Measurements from ENCODE around the gene SEC63. TPM values are rescaled to one million over a fixed set of nuclear protein-coding genes. Genes with fewer than 3 reads are reported as not detected.
"Not testable (repeated sequence)": the region's sequence is repeated elsewhere in the genome, so short reads cannot be mapped to it uniquely, and the experiment has no call there.

SEC63 gene
- total RNA-seq, 2 donors from 2014 or later, result 65.3 to 84.3 TPM

DNA sequence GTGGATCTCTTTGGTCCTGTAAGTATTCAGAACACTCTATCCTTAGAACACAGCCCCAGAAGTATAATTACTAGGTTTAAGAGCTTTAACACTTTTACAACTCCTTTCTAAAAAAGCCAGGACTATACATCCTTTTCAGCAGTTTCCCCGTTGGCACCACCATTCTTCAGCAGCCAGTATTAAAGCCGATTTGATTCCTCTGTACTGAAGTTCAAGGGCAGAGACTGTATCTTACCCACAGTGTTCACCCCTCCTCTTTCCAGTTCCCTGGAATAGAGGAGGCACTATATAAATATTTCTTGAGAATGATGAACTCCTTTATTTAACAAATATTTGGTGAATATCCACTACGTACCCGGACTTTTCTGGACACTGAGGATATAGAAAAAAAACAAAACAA lies 15.9 kb downstream of the SEC63 start:
- TF ChIP-seq, protein P1, sequence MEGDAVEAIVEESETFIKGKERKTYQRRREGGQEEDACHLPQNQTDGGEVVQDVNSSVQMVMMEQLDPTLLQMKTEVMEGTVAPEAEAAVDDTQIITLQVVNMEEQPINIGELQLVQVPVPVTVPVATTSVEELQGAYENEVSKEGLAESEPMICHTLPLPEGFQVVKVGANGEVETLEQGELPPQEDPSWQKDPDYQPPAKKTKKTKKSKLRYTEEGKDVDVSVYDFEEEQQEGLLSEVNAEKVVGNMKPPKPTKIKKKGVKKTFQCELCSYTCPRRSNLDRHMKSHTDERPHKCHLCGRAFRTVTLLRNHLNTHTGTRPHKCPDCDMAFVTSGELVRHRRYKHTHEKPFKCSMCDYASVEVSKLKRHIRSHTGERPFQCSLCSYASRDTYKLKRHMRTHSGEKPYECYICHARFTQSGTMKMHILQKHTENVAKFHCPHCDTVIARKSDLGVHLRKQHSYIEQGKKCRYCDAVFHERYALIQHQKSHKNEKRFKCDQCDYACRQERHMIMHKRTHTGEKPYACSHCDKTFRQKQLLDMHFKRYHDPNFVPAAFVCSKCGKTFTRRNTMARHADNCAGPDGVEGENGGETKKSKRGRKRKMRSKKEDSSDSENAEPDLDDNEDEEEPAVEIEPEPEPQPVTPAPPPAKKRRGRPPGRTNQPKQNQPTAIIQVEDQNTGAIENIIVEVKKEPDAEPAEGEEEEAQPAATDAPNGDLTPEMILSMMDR (IDR thresholded peaks at IDR 0.05), result no peak
- no peaks in the 10 kb centered on the region for H3K4me1 ChIP-seq
- H3K27me3 ChIP-seq, result no peaks in the 10 kb centered on the region
- no peaks in the 10 kb centered on the region for H3K9me3 ChIP-seq
- intact Hi-C loops (cut with DNase I), result no loop called here
- no peaks in the 10 kb centered on the region for H3K36me3 ChIP-seq
- H3K27ac ChIP-seq, result no peak overlapping the region
- no peak overlapping the region for H3K9ac ChIP-seq (ENCODE audit: low read depth in 2 of 2, low read length in 2 of 2)
- DNase-seq, result no peak
- no peak overlapping the region for H3K4me3 ChIP-seq

DNA sequence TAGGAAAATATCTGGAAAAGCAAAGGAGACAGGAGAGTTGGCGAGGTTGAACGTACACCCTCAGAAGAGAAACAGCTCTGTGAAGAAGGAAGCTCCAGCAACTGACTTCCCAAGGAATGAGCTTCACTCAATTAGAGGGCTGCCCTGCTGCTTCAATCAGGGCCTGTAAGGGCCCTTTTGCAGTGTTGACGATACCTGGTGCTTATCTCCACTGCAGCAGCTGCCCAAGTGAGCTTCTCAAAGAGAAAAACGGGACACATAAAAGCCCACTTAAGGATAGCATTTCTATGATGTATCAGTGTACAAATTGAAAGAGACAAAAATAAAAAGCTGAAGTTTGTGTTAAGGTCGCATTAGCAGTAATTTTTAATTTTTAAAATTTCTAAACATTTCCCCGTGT lies 16.4 kb downstream of the SEC63 start:
- TF ChIP-seq, protein P1 (IDR thresholded peaks at IDR 0.05), result no peak
- no peak for DNase-seq
- no peak overlapping the region for H3K4me3 ChIP-seq
- no peak overlapping the region for H3K27ac ChIP-seq
- H3K27me3 ChIP-seq, result no peaks in the 10 kb centered on the region
- H3K36me3 ChIP-seq, result no peaks in the 10 kb centered on the region
- intact Hi-C loops (cut with DNase I), result no loop called here
- H3K9me3 ChIP-seq, result no peaks in the 10 kb centered on the region
- no peak overlapping the region for H3K9ac ChIP-seq (ENCODE audit: low read depth in 2 of 2, low read length in 2 of 2)
- H3K4me1 ChIP-seq, result no peaks in the 10 kb centered on the region

DNA sequence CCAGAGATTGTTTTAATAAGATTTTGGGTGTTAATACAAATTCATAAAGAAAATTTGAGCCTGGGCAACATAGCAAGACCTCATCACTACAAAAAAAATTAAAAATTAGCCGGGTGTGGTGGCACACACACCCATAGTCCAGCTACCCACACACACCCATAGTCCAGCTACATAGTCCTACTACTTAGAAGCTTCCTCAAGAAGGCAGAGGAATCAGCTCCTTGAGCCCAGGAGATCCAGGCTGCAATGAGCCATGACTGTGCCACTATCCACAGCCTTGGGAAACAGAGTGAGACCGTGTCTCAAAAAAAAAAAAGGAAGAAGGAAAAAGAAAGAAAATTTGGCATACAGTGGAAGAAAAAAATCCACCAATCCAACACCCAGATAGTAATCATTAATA lies 16.8 kb downstream of the SEC63 start:
- H3K9me3 ChIP-seq, result no peaks in the 10 kb centered on the region
- DNase-seq, result no peak
- TF ChIP-seq, protein P1 (IDR thresholded peaks at IDR 0.05), result no peak
- H3K4me3 ChIP-seq, result no peak overlapping the region
- intact Hi-C loops (cut with DNase I), result no loop called here
- H3K27ac ChIP-seq, result no peak overlapping the region
- no peaks in the 10 kb centered on the region for H3K27me3 ChIP-seq
- H3K9ac ChIP-seq (ENCODE audit: low read depth in 2 of 2, low read length in 2 of 2), result no peak overlapping the region
- no peaks in the 10 kb centered on the region for H3K36me3 ChIP-seq
- H3K4me1 ChIP-seq, result no peaks in the 10 kb centered on the region

DNA sequence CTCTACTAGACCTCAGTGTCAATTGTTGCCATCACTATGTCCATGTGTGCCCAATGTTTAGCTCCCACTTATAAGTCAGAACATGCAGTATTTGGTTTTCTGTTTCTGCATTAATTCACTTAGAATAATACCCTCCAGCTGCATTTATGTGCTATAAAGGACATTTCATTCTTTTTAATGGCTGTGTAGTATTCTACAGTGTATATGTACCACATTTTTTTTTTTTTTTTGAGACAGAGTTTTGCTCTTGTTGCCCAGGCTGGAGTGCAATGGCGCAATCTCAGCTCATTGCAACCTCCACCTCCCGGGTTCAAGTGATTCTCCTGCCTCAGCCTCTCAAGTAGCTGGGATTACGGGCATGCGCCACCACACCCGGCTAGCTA lies 21.1 kb downstream of the SEC63 start:
- H3K4me3 ChIP-seq; H3K9me3 ChIP-seq; H3K4me1 ChIP-seq; H3K27ac ChIP-seq; intact Hi-C loops (cut with DNase I); H3K36me3 ChIP-seq; DNase-seq; H3K27me3 ChIP-seq; H3K9ac ChIP-seq (ENCODE audit: low read depth in 2 of 2, low read length in 2 of 2): not testable (repeated sequence)

DNA sequence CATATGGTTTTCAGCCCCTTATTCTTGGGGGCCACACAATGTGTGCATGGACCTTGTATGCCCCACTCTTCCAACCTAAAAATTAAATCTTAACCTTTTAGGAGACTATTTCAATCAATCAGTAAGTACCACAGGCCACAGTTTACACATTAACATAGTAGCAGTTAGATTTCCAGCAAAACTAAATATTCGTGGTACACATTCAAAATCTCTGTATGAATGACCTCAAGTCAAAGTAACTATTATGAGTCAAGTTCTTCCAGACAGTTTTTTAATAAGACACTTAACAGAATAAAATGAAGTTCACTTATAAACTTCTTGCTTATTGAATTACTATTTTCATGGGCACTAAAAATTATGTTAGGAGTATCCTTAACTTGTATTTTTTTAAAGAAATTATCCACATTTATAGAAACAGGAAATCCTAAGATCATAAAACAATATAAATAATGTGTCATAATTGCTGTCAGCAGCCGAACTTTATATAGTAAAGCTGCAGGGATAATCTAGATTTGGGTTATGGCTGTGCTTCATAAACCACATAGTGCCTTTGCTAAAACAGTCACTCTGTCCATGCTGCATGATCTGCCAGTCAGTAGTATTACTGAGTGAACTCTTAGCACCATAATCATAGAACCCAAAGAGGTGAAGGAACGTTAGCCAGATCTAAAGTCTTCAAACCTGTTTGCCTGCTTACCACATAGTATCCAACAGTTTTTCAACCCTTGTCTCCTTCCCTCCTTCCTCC lies 21.7 kb downstream of the SEC63 start:
- Histone ChIP-seq H3K27me3 (no peaks in the 10 kb centered on the region), H3K4me3 (no peak overlapping the region), H3K27ac (no peak overlapping the region), H3K36me3 (no peaks in the 10 kb centered on the region), H3K4me1 (no peaks in the 10 kb centered on the region), H3K9me3 (no peaks in the 10 kb centered on the region), H3K9ac (ENCODE audit: low read depth in 2 of 2, low read length in 2 of 2) (no peak overlapping the region)
- DNase-seq, result no peak
- TF ChIP-seq, protein P1 (IDR thresholded peaks at IDR 0.05), result no peak
- intact Hi-C loops (cut with DNase I), result no loop called here

DNA sequence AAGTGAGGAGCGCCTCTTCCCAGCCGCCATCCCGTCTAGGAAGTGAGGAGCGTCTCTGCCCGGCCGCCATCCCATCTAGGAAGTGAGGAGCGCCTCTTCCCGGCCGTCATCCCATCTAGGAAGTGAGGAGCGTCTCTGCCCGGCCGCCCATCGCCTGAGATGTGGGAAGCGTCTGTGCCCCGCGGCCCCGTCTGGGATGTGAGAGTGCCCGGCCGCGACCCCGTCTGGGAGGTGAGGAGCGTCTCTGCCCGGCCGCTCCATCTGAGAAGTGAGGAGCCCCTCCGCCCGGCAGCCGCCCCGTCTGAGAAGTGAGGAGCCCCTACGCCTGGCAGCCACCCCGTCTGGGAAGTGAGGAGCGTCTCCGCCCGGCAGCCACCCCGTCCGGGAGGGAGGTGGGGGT lies 23.8 kb downstream of the SEC63 start:
- DNase-seq; intact Hi-C loops (cut with DNase I); H3K36me3 ChIP-seq; H3K9ac ChIP-seq (ENCODE audit: low read depth in 2 of 2, low read length in 2 of 2); H3K27ac ChIP-seq; H3K27me3 ChIP-seq; H3K4me3 ChIP-seq; H3K4me1 ChIP-seq; H3K9me3 ChIP-seq: not testable (repeated sequence)
